ENCODE results near the gene KSR2.
"Not testable (repeated sequence)": the region's sequence is repeated elsewhere in the genome, so short reads cannot be mapped to it uniquely, and the experiment has no call there.

The KSR2 gene

DNA sequence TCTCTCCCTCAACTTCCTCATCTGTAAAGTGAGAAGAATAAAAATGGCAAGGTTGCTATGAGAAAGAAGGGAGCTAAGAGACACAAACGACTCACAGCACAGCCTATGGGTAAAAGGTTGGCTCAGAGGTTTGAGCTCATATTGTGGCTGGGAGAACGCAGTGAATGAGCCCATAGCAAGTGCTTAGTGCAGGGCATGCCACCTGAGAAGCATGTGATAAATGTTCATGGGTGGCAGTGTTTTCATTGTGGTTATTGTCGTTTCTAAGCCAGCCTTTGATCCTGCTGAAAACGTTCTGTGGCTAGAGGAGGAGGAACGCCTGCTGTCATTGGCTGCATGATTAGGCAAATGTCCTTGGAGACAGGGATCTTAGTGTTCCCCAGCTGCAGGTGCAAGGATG lies 150.4 kb downstream of the KSR2 start:
- Mint-ChIP-seq H3K4me1 (peaks cover 15% of the 10 kb centered on the region), H3K9me3 (no peaks in the 10 kb centered on the region), H3K27ac (no peak overlapping the region), H3K27me3 (ENCODE audit: low read depth, poor library complexity) (peaks cover 17% of the 10 kb centered on the region), H3K4me3 (no peak overlapping the region), H3K36me3 (ENCODE audit: low read depth) (no peaks in the 10 kb centered on the region)
- no peak for DNase-seq
- TF ChIP-seq, protein P1, sequence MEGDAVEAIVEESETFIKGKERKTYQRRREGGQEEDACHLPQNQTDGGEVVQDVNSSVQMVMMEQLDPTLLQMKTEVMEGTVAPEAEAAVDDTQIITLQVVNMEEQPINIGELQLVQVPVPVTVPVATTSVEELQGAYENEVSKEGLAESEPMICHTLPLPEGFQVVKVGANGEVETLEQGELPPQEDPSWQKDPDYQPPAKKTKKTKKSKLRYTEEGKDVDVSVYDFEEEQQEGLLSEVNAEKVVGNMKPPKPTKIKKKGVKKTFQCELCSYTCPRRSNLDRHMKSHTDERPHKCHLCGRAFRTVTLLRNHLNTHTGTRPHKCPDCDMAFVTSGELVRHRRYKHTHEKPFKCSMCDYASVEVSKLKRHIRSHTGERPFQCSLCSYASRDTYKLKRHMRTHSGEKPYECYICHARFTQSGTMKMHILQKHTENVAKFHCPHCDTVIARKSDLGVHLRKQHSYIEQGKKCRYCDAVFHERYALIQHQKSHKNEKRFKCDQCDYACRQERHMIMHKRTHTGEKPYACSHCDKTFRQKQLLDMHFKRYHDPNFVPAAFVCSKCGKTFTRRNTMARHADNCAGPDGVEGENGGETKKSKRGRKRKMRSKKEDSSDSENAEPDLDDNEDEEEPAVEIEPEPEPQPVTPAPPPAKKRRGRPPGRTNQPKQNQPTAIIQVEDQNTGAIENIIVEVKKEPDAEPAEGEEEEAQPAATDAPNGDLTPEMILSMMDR (IDR thresholded peaks at IDR 0.05), result no peak

DNA sequence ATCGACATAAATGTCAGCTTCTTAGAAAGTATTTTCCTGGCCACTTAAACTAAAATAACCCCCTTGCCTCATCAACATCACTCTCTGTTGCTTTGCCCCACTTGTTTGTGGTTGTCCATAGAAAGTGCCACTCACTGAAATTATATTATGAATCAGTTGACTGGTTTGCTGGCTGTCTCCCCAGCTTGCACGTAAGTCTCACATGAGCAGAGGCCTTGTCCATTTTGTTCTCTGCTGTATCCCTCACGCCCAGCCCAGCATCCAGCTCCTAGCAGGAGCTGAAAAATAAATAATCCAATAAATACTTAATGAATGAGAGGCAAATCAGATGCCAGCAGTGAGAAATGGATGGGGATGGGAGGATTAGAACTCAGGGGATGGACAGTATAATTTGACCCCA lies 159.3 kb downstream of the KSR2 start:
- DNase-seq, result no peak
- H3K9me3 Mint-ChIP-seq, result no peaks in the 10 kb centered on the region
- H3K27ac Mint-ChIP-seq, result no peak overlapping the region
- no peak overlapping the region for H3K4me3 Mint-ChIP-seq
- TF ChIP-seq, protein P1 (IDR thresholded peaks at IDR 0.05), result no peak
- no peaks in the 10 kb centered on the region for H3K36me3 Mint-ChIP-seq (ENCODE audit: low read depth)
- peaks cover 20% of the 10 kb centered on the region for H3K4me1 Mint-ChIP-seq
- peaks cover 22% of the 10 kb centered on the region for H3K27me3 Mint-ChIP-seq (ENCODE audit: low read depth, poor library complexity)

DNA sequence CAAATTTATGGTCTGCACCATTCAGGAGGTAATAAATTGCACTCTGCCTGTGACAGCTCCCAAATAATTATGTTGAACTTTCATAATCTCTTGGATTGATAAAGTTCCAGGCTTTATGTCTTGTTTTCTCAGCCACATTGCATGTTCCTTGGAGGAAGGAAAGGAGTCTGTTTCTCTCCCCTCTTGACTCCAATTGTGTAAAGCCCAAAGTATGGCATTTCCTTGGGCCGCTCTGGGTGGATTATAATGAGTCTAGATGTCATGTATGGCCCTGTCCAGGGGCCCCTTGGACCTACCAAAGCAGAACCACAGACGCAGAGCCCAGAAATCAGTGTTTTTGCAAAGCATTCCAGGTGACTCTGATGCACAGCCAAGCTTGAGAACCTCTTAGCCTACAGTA lies 160.8 kb downstream of the KSR2 start:
- H3K36me3 Mint-ChIP-seq (ENCODE audit: low read depth), result no peaks in the 10 kb centered on the region
- H3K9me3 Mint-ChIP-seq, result no peaks in the 10 kb centered on the region
- H3K4me3 Mint-ChIP-seq, result no peak overlapping the region
- no peak overlapping the region for H3K27ac Mint-ChIP-seq
- TF ChIP-seq, protein P1 (IDR thresholded peaks at IDR 0.05), result no peak
- H3K27me3 Mint-ChIP-seq (ENCODE audit: low read depth, poor library complexity), result peaks cover 22% of the 10 kb centered on the region
- H3K4me1 Mint-ChIP-seq, result peaks cover 20% of the 10 kb centered on the region
- DNase-seq, result no peak

DNA sequence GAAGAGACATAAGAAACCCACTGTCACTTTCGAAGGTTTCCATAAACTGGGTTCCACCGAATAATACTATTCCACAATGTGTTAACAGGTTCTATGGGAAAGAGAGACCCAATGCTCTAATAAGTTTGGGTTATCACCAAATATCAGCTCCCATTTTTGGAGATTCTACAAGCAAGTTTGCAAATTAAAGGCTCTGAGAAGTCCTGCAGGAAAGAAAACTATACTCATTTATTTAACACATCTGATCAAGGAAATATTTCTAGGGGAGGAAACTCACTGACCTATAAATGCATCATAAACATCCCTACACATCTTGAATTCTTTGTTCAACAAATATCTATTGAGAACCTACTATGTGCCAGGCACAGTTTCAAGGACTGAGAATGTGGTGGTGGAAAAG lies 161.4 kb downstream of the KSR2 start:
- DNase-seq, result no peak
- Mint-ChIP-seq H3K27ac (no peak overlapping the region), H3K36me3 (ENCODE audit: low read depth) (no peaks in the 10 kb centered on the region), H3K9me3 (no peaks in the 10 kb centered on the region), H3K27me3 (ENCODE audit: low read depth, poor library complexity) (peaks cover 19% of the 10 kb centered on the region), H3K4me1 (peaks cover 20% of the 10 kb centered on the region), H3K4me3 (no peak overlapping the region)
- TF ChIP-seq, protein P1 (IDR thresholded peaks at IDR 0.05), result no peak

DNA sequence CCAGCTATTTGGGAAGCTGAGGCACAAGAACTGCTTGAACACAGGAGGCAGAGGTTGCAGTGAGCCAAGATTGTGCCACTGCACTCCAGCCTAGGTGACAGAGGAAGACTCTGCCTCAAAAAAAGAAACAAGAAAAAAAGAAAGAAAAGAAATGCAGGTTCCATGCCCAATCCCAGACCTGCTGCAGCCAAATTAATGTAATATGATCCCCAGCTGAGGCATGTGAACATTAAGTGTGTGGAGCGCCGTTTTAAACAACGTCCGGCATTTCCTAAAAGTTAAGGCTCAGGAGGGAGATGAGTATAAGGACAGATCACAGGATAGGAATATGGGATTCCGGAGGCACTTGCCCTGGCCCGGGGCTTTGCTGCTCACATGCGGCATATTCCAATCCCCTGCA lies 162.9 kb downstream of the KSR2 start:
- TF ChIP-seq, protein P1 (IDR thresholded peaks at IDR 0.05), result no peak
- H3K27ac Mint-ChIP-seq, result no peak overlapping the region
- H3K27me3 Mint-ChIP-seq (ENCODE audit: low read depth, poor library complexity), result peaks cover 22% of the 10 kb centered on the region
- no peak overlapping the region for H3K4me3 Mint-ChIP-seq
- DNase-seq, result no peak
- no peaks in the 10 kb centered on the region for H3K36me3 Mint-ChIP-seq (ENCODE audit: low read depth)
- H3K9me3 Mint-ChIP-seq, result no peaks in the 10 kb centered on the region
- H3K4me1 Mint-ChIP-seq, result peaks cover 20% of the 10 kb centered on the region

DNA sequence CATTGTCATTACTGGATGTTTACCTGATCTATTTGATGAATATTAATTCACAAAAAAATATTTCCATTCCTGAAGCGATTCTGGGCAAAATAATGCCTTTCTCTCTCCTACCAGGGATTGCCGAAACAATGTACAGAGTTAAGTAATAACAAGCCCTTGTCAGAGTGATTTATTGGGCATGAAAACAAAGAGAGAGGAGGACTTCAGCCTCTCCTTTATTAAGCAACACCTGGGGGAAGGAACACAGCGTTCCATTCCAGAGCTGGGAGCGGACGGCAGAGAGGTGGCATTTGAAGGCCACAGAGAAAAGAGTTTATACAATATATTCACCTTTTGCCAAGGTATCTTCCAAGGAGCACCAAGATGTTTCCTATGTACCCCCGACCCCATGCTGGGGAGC lies 165.8 kb downstream of the KSR2 start:
- TF ChIP-seq, protein P1 (IDR thresholded peaks at IDR 0.05), result no peak
- no peaks in the 10 kb centered on the region for H3K9me3 Mint-ChIP-seq
- no peak for DNase-seq

DNA sequence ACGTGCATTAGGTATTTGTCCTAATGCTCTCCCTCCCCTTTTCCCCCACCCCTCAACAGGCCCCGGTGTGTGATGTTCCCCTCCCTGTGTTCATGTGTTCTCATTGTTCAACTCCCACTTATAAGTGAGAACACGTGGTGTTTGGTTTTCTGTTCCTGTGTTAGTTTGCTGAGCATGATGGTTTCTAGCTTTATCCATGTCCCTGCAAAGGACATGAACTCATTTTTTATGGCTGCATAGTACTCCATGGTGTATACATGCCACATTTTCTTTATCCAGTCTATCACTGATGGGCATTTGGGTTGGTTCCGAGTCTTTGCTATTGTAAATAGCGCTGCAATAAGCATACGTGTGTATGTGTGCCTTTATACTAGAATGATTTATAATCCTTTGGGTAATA lies 168.1 kb downstream of the KSR2 start:
- H3K27me3 Mint-ChIP-seq (ENCODE audit: low read depth, poor library complexity), result peaks cover 10% of the 10 kb centered on the region
- H3K9me3 Mint-ChIP-seq; H3K4me1 Mint-ChIP-seq; DNase-seq; H3K4me3 Mint-ChIP-seq; H3K36me3 Mint-ChIP-seq (ENCODE audit: low read depth); H3K27ac Mint-ChIP-seq: not testable (repeated sequence)

More for the DNA sequence above, 165.8 kb downstream of the KSR2 start:
- peaks cover 11% of the 10 kb centered on the region for H3K4me1 Mint-ChIP-seq
- no peaks in the 10 kb centered on the region for H3K36me3 Mint-ChIP-seq (ENCODE audit: low read depth)
- H3K4me3 Mint-ChIP-seq, result no peak overlapping the region
- H3K27me3 Mint-ChIP-seq (ENCODE audit: low read depth, poor library complexity), result peaks cover 17% of the 10 kb centered on the region
- H3K27ac Mint-ChIP-seq, result no peak overlapping the region
